Hepatocyte (in vitro differentiated cells): ENCODE data around the gene RNPS1.

Source experiments
- CTCF ChIP-seq: fragments of 200-600 bp; sonication (generic); IDR thresholded peaks from 2 replicates; pipeline ENCODE4 v1.5.1; 2016; ENCODE audit warnings: antibody characterized with exemption, mild to moderate bottlenecking; ENCODE audit not compliant: poor library complexity
- EZH2 ChIP-seq: fragments of 200-600 bp; sonication (generic); IDR thresholded peaks from 2 replicates; pipeline ENCODE4 v1.6.1; 2016; ENCODE audit warnings: antibody characterized with exemption, mild to moderate bottlenecking, borderline replicate concordance
- EZH2phosphoT487 ChIP-seq: fragments of 200-600 bp; sonication (generic); IDR thresholded peaks from one replicate; pipeline ENCODE4 v1.6.1; 2018; ENCODE audit warnings: antibody characterized with exemption, mild to moderate bottlenecking, low read depth, moderate library complexity; ENCODE audit not compliant: unreplicated experiment, severe bottlenecking

GRCh38 chr16:2226245-2226793 lies 41.6 kb downstream of the RNPS1 start:
- TF ChIP-seq EZH2phosphoT487 (no peak), CTCF (no peak), EZH2 (no peak)
